ENCODE results near the gene GLRX5. TPM values are rescaled to one million over a fixed set of nuclear protein-coding genes. Genes with fewer than 3 reads are reported as not detected.

The GLRX5 gene
- total and polyA plus RNA-seq, 12 donors, result 32.7 to 134 (median 71.6) TPM

- H3K4me3 ChIP-seq, result no peak overlapping the region
- peaks cover 27 to 31% of the 10 kb centered on the region in 2 donors for H3K4me1 ChIP-seq (replicated peaks in 1 of 2)
- intact Hi-C loops (cut with DNase I), result no loop called here
- DNase-seq, result peak in 5 of 7 donors; percentile 49 to 68 (median 52)
- 42 to 53% (median 45%) methylated on average over 10 of the region's 10 CpGs for WGBS, 4 donors
- no peaks in the 10 kb centered on the region for H3K27me3 ChIP-seq
- TF ChIP-seq, protein P1, sequence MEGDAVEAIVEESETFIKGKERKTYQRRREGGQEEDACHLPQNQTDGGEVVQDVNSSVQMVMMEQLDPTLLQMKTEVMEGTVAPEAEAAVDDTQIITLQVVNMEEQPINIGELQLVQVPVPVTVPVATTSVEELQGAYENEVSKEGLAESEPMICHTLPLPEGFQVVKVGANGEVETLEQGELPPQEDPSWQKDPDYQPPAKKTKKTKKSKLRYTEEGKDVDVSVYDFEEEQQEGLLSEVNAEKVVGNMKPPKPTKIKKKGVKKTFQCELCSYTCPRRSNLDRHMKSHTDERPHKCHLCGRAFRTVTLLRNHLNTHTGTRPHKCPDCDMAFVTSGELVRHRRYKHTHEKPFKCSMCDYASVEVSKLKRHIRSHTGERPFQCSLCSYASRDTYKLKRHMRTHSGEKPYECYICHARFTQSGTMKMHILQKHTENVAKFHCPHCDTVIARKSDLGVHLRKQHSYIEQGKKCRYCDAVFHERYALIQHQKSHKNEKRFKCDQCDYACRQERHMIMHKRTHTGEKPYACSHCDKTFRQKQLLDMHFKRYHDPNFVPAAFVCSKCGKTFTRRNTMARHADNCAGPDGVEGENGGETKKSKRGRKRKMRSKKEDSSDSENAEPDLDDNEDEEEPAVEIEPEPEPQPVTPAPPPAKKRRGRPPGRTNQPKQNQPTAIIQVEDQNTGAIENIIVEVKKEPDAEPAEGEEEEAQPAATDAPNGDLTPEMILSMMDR (IDR thresholded peaks at IDR 0.05), result no peak
- TF ChIP-seq POLR2A (IDR thresholded peaks at IDR 0.05), result no peak
- no peaks in the 10 kb centered on the region for H3K36me3 ChIP-seq (replicated peaks in 1 of 2)
- H3K27ac ChIP-seq, result peak overlapping the region in 4 of 5 donors; percentile 41 to 68 (median 56)
- H3K9me3 ChIP-seq (replicated peaks in 1 of 3), result no peaks in the 10 kb centered on the region
Measured at GRCh38 chr14:95490727-95491451, 44.0 kb upstream of the GLRX5 start.

GRCh38 chr14:95491936-95492608 lies 42.8 kb upstream of the GLRX5 start:
- intact Hi-C loops (cut with DNase I), result no loop called here

GRCh38 chr14:95493503-95493902 lies 41.3 kb upstream of the GLRX5 start:
- peaks cover 40 to 50% of the 10 kb centered on the region in 2 donors for H3K4me1 ChIP-seq (replicated peaks in 1 of 2)
- H3K9me3 ChIP-seq (replicated peaks in 1 of 3), result no peaks in the 10 kb centered on the region
- WGBS, 4 donors, result 88 to 94% (median 92%) methylated on average over 5 of the region's 5 CpGs
- intact Hi-C loops (cut with DNase I), result no loop called here
- H3K27me3 ChIP-seq, result no peaks in the 10 kb centered on the region
- no peak for DNase-seq
- H3K4me3 ChIP-seq, result no peak overlapping the region
- H3K36me3 ChIP-seq (replicated peaks in 1 of 2), result no peaks in the 10 kb centered on the region
- TF ChIP-seq POLR2A (IDR thresholded peaks at IDR 0.05), result no peak
- TF ChIP-seq, protein P1 (IDR thresholded peaks at IDR 0.05), result no peak
- H3K27ac ChIP-seq, result no peak overlapping the region

More at GRCh38 chr14:95491936-95492608, 42.8 kb upstream of the GLRX5 start:
- DNase-seq, result no peak
- H3K36me3 ChIP-seq (replicated peaks in 1 of 2), result no peaks in the 10 kb centered on the region
- 85 to 94% (median 92%) methylated on average over 2 of the region's 2 CpGs for WGBS, 4 donors
- H3K4me3 ChIP-seq, result no peak overlapping the region
- no peaks in the 10 kb centered on the region for H3K27me3 ChIP-seq
- no peaks in the 10 kb centered on the region for H3K9me3 ChIP-seq (replicated peaks in 1 of 3)
- TF ChIP-seq, protein P1 (IDR thresholded peaks at IDR 0.05), result no peak
- TF ChIP-seq POLR2A (IDR thresholded peaks at IDR 0.05), result no peak
- H3K27ac ChIP-seq, result peak overlapping the region in 2 of 5 donors; percentile 41 to 68
- peaks cover 37 to 43% of the 10 kb centered on the region in 2 donors for H3K4me1 ChIP-seq (replicated peaks in 1 of 2)

DNA sequence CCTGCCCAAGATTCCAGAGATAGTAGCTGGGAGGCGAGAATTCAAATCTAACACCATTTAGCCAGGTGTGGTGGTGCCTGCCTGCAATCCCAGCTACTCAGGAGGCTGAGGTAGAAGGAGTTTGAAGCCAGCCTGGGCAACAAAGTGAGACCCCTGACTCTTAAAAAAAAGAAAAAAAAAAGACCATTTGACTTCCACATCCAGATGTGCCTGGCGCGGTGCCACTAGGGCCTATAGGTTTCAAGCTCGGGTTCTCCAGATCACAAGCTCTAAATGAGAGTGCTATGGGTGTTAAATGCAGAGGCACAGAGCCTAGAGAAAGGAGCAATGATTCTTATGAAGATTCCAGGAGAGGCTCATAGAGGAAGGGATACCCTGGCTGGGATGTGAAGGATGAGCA lies 40.9 kb upstream of the GLRX5 start:
- WGBS, 4 donors, result 88 to 94% (median 92%) methylated on average over 4 of the region's 4 CpGs
- DNase-seq, result no peak
- Histone ChIP-seq H3K27ac (no peak overlapping the region), H3K36me3 (replicated peaks in 1 of 2) (no peaks in the 10 kb centered on the region), H3K4me1 (replicated peaks in 1 of 2) (peaks cover 38 to 47% of the 10 kb centered on the region in 2 donors), H3K27me3 (no peaks in the 10 kb centered on the region), H3K4me3 (no peak overlapping the region), H3K9me3 (replicated peaks in 1 of 3) (no peaks in the 10 kb centered on the region)
- intact Hi-C loops (cut with DNase I), result no loop called here
- TF ChIP-seq, protein P1 (IDR thresholded peaks at IDR 0.05), result no peak
- TF ChIP-seq POLR2A (IDR thresholded peaks at IDR 0.05), result no peak

Data from adrenal gland (tissue), 12 donors.